ENCODE measurements around the gene EHMT1. TPM values are rescaled to one million over a fixed set of nuclear protein-coding genes. Genes with fewer than 3 reads are reported as not detected.

Gene EHMT1
- total RNA-seq, 2 donors from 2014 or later, result 56.2 to 59.6 TPM

DNA sequence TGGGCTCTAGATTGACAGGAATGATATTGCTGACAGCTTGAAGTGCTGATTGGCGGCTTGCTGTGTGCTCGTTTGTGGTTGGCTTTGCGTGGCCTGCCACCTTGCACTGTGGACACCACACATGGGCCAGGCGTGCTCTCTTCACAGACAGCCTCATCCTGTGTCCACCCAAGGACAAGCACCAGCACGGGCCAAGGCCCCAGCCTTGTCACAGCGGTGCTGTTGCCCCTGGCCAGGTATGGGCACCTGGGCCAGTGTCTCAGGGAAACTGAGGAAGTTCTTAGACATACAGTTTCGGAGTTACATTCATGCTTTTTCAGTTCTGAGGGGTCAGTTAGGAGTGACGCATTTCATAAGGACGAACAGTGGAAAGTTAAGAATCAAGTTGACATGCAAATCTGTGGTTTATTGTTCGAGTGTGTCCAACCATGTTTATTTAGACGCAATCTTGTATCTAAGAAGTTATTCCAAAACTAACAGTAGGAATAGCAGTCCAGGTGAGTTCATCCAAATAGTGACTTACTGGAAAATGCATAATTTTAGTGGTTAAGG lies 125.9 kb downstream of the EHMT1 start:
- intact Hi-C loops (cut with DNase I), result no loop called here
- DNase-seq (ENCODE audit: low spot score), result no peak

DNA sequence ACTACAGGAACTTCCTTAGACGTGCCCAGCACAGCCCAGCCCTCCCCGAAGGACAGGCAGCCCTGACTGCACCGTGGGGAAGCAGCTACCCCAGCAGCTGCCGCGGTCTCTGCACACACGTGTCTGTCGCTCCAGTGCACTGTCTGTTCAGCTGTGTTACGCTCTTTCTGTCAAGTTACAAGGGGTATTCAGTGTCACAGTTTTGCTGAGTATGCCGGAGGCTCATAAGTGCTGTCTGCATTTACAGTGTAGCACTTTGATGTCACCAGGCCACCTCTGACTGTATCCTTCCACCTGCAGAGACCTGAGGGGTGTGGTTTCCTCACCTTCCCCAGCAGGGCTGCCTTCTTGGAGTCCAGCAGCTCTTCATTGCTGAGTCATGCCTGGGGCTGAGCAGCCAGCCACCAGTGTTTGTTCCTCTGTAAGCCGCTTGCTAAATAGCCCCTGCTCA lies 126.8 kb downstream of the EHMT1 start:
- no peak for DNase-seq (ENCODE audit: low spot score)

DNA sequence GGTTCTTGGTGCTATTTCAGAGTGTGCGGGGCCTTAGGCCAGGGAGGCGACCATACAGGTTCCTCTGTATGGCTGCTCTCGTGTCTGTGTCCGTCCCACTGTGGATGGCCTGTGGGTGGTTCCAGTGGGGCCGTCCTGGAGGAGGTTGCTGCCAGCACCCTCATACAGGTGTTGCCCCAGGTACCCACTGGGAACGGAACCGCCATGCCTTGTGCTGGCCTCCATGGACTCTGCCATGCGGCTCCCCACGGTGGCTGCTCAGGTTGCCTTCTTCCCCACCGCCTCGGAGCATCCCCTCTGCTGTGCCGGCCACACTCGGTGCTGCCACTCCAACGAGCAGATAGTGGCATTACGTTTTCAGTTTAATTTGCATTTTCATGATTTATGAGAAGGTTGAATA lies 129.5 kb downstream of the EHMT1 start:
- intact Hi-C loops (cut with DNase I), result no loop called here

More for the DNA sequence above, 126.8 kb downstream of the EHMT1 start:
- intact Hi-C loops (cut with DNase I), result no loop called here

DNA sequence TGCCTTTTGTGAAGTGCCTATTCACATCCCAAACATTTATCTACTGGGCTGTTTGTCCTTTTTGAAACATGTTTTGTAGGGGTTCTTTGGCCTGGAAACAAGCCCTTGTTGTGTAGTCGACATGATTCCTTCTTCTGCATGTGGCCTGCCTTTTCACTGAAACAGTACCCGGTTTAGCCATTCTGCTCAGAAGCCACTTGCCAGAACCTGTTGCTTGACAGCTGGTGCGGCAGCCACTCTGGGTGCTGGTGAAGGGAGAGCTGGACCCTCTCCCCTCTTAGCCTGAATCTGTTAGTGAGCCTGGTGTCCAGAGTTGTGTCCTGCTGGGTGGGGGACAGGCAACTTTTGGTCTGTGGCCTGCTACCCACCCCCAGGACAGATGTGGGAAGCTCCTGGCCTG lies 129.9 kb downstream of the EHMT1 start:
- DNase-seq (ENCODE audit: low spot score), result no peak

More for the DNA sequence above, 129.5 kb downstream of the EHMT1 start:
- no peak for DNase-seq (ENCODE audit: low spot score)

DNA sequence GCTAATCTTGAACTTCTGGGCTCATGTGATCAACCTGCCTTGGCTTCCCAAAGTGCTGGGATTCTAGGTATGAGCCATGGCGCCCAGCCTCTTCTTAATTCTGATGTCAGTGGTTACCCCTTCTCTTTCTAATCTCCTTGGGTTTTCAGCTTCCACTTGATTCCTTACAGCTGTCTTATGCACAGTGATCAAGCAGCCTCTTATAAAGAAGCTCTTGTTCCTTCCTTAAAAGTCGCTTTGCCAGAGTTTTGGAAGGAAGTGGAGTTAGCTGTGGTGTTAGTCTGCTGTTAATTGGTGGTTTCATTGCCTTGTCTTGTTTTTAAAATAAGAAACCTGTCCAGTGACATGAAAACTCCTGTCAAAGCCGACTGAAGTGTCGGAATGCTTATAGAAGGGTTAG lies 130.7 kb downstream of the EHMT1 start:
- DNase-seq (ENCODE audit: low spot score), result no peak
- intact Hi-C loops (cut with DNase I), result no loop called here

More for the DNA sequence above, 129.9 kb downstream of the EHMT1 start:
- intact Hi-C loops (cut with DNase I), result no loop called here

DNA sequence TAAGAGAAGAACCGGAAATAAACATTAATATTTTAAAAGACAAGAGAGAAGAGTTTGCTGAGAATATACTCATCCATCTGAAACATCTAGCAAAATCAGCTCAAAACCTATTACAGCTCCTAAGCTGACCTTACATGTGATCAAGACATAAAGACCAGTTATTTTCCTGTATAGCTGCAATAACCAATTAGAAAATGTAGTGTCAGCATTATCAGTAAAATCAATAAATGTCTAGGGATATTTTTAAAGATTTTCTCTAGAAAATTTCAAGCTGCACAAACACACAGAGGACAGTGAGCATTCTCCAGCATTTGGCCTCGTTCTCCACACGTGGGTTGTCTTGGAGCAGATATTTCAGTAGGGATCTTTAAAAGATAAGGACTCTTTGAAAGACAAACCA lies 131.2 kb downstream of the EHMT1 start:
- intact Hi-C loops (cut with DNase I), result no loop called here

DNA sequence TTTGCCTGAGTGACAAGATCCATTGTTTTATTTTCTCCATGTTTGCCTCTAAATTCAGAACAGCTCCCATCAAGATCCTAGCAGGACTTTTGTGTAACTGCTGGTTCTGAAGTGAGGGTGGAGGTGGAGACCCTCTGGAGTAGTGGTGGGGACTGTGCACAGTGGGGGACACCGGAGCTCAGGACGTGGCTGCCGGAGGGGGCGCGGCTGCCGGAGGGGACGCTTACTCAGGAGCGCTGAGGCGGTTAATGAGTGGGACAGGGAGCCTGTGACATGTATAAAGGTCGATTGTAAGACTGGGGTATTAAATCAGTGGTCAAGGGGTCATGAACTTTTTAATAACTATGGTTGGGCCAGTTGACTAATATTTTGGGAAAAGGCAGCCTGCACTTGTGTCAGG lies 131.8 kb downstream of the EHMT1 start:
- no peak for DNase-seq (ENCODE audit: low spot score)
- intact Hi-C loops (cut with DNase I), result no loop called here

More for the DNA sequence above, 131.2 kb downstream of the EHMT1 start:
- no peak for DNase-seq (ENCODE audit: low spot score)

DNA sequence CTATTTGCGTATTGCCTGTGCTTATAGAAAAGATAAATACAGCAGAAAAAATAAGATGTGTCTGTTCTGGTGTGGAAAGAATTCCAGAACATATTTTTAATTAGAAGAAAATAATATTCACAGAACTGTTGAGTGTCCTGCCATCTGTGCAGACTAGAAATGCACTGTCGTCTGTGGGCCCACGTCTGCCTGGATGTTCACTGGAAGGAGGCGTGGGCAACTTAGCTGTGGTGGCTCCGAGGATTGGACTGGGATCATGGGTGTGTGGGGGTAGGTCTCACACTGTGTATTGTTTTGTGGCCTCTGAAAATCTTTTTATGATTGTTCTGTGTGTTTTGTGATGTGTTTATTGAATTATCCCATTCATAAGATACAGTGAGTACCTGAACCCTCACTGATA lies 132.8 kb downstream of the EHMT1 start:
- no peak for DNase-seq (ENCODE audit: low spot score)
- intact Hi-C loops (cut with DNase I), result no loop called here

DNA sequence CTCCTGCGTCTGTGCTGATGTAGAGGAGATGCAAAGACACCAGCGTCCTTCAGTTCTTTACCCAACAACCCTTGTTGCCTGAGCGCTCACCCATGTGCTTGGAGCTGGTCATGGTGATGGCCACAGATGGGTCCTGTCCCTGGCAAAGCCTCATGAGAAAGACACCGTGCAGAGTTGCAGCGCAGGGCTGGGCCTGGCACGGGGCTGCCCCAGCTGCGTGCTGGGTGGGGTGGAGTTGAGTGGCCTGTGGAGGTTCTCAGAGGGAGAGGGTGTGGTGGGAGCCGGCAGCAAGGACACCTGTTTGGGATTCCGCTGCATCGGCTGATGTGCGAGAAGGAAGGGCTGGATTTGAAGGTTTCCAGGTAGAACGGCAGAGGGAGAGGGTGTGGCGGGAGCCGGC lies 133.6 kb downstream of the EHMT1 start:
- no peak for DNase-seq (ENCODE audit: low spot score)
- intact Hi-C loops (cut with DNase I), result no loop called here

DNA sequence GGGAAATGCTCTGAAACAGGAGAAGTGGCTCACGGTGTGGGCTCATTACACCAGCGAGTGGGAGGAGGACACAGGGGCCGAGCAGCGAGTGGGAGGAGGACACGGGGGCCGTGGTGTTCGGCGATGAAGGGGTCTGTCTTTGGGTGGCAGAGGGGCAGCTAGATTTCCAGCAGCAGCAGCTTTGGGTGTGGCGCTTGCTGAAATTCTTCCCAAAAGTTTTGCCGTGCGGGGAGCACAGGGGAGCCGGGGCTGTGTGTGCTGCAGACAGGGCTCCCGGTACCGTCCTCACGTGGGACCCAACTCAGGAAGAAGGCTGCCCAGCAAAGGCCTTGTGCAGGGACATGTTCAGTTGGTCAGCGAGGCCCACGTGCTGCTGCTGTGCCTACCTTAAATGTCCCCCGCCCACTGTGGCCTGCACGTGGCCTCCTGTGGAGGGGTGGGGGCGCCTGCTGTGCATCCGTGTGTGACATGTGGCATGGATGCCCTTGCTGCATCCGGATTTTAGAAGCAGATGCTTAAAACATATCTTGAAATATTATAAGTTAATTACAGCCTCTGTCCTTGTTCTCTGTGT lies 134.5 kb downstream of the EHMT1 start:
- DNase-seq (ENCODE audit: low spot score), result no peak
- intact Hi-C loops (cut with DNase I), result no loop called here

DNA sequence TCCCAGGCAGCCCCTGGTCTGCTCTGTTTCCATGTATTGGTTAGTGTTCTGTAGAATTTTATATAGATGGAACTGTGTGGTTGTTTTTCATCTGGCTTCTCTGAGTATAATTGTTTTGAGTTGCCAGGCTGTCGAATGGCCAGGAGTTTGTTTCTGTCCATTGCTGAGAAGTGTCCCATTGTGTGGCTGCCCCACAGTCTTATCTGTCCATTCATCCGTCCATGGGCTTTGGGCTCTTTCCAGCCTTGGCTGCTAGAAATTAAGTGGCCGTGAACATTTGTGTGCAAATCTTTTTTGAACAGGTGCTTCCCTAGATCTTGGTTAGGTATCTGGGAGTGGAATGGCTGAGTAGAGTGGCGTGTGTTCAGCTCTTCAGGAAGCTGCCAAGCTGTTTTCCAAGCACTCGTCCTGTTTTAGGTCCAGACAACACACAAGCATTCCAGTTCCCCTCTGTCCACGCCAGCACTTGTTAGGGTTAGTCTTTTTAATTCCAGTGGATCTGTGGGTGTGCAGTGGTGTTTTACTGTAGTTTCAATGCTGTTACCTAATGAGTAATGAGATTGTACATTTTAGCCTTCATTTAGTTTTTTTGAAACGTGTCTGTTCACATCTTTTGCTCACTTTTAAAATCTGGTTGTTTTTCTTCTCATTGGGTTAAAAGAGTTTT lies 136.6 kb downstream of the EHMT1 start:
- intact Hi-C loops (cut with DNase I), result no loop called here
- DNase-seq (ENCODE audit: low spot score), result no peak

DNA sequence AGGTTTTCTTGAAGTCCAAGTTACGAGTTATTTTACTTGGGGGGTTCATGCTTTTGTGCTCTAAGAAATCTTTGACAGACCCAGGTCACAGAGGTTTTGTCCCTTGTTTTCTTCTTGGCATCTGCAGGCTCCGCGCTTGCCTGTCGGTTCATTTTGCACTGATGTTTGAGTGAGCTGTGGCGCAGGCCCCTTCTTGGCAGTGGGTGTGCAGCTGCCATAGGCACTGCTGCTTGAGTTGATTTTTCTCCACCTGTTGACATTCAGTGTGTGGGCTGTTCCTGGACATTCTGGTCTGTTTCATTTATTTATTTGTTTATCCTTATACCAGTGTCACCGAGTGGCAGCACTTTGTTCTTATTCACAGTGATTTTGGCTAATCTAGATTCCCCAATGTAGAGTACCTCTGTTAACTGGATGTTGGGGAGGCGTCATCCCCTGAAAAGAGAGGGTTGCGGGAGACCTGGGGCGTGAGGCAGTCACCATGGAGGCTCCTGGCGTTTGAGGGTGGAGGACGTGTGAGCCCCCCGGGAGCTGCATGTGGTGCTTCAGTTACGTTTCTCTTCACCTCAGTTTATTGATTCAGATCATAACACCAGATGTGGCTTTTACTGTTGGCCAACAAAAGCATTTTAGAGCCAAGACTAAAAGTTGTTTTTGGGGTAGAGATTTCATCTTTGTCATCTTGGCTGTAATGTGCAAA lies 137.4 kb downstream of the EHMT1 start:
- intact Hi-C loops (cut with DNase I), result loop anchor here in 1 of 2 donors (2.0 kb wide), 1 partner anchor 29 kb away; no protein-coding TSS in a partner anchor
- no peak for DNase-seq (ENCODE audit: low spot score)

DNA sequence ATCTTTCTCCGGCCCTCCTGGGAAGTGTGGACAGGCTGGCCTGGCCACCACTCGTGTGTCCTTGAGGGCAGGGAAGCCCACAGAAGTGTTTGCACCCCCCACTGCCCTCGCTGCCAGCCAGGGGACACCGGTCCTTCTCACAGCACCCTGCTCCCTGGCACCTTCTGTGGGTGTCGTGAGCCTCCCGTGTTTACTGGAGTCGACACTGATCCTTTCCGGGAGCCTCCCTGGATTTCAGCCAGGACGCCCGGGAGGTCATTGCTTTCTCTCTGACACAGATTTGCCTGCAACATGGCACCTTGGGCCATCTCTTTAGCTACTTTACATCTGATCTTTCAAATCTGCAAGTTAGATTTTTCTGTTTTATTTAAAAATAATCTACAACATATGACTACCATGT lies 138.3 kb downstream of the EHMT1 start:
- intact Hi-C loops (cut with DNase I), result loop anchor here in 1 of 2 donors (2.0 kb wide), 1 partner anchor 30 kb away; no protein-coding TSS in a partner anchor
- DNase-seq (ENCODE audit: low spot score), result no peak

DNA sequence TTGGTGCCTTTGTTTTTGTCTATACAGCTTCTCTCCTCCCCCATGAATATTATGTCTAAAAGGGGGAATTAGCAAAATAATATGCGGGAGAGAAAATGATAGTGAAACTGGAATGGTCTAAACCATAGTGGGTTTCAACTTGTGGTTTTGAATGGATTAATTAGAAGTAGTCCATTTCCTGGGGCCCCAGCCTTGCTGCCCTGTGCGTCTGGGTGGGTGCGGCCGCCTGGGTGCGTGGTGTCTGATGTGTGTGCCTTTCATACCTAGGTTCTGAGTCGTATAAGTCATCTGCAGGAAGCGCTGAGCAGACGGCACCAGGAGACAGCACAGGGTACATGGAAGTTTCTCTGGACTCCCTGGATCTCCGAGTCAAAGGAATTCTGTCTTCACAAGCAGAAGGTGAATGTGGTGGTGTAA lies 138.8 kb downstream of the EHMT1 start:
- intact Hi-C loops (cut with DNase I), result loop anchor here in 1 of 2 donors (2.0 kb wide), 1 partner anchor 31 kb away; no protein-coding TSS in a partner anchor
- no peak for DNase-seq (ENCODE audit: low spot score)

DNA sequence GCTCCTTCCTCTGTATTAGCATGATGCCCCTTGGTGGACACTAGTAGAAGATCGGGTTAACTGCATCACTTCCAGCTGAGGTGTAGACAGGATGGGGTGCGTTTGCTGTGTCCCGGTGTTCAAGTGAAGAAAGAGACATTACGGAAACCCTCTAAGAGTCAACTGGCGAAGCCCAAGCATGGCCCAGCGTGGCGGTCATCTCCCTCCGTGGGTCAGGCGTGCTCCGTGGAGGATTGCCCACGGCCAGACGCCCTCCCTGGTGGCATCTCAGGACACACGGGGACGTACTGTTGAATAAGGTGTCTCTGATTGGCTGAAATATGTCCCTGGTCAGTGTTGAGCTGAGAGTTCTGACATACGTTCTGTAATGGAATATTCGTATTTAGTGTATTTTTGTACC lies 139.3 kb downstream of the EHMT1 start:
- no peak for DNase-seq (ENCODE audit: low spot score)
- intact Hi-C loops (cut with DNase I), result no loop called here

DNA sequence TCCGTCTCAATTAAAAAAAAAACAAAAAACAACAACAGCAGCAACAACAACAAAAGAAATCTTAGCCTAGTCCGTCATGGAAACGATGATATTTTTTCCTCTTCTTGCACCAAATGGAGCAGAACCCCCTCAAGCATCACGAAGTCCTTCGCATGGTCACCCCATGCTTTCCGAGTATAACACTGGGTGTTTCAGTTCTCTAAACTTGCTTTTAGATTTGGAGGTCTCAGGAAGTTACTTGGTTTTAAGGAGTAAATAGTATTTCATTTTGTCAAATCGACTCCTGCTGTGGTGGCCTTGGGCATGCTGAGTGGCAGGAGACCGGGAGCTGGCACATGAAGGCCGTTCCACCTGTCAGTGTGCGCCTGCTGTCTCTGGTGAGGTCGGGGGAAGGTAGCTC lies 140.3 kb downstream of the EHMT1 start:
- no peak for DNase-seq (ENCODE audit: low spot score)
- intact Hi-C loops (cut with DNase I), result no loop called here

DNA sequence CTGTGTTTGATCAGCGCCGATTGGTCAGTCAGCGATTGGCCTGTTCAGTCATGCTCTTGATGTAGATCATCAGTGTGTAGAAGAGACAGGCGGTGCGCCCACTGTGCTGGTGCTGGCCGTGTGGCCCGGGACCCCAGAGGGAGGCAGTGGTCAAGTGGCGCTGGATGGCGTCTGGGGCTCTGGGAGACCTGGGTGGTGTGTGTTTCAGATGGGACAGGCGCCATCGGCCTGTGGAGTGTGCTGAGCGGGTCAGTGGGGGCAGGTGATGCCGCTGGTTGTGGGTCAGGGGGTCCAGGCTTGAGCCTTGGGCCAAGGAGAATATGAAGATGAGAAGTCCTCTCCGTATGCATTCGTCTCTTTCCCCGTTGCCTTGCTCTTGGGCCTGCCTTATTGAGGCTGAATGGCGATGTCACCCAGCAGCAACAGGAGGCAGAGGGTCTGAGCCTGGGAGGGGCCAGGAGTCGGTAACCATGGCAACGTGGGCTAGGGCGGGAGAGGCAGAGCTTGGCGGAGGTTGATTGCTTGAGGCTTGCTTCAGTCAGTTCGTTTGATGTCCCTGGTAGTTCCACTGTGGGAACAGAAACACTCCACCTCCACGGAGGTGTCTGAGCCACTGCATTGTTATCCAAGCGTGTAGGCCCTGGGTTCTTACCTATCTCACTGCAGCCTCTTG lies 141.0 kb downstream of the EHMT1 start:
- intact Hi-C loops (cut with DNase I), result no loop called here
- no peak for DNase-seq (ENCODE audit: low spot score)

DNA sequence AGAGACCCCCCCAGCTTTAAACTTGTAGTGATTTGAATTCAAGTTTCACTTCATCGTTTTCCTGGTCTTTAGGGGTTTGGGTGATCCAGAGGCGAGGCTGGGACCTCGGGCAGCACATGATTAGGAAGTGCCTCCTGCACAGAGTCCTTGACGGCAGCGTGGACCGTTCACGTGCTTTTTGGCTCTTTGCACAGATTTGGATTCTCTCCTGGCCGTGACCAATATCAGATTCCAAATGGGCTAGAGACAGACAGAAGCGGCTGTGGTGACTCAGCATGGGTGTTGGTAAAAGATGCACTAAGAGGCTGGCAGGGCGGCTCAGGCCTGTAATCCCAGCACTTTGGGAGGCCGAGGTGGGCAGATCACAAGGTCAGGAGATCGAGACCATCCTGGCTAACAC lies 141.6 kb downstream of the EHMT1 start:
- intact Hi-C loops (cut with DNase I), result no loop called here
- DNase-seq (ENCODE audit: low spot score), result no peak

DNA sequence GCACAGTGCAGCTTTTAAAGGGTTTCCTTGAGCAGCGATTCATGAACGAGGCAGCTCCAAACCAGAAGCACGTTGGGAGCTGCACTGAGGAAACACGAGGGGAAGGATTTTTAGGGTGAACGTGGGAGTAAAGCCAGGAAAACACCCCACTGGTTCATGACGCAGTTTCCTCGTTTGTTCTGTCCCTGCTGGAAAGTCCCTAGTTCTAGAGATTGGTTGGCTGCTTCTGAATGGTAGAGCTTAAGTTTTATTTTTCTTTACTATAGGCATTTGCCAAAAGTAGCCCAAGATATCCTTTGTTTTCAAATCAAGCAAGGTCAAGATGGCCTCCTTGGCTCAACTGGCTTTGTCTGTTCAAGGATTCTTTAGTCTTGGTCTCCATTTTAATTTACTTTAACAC lies 142.2 kb downstream of the EHMT1 start:
- no peak for DNase-seq (ENCODE audit: low spot score)
- intact Hi-C loops (cut with DNase I), result no loop called here

DNA sequence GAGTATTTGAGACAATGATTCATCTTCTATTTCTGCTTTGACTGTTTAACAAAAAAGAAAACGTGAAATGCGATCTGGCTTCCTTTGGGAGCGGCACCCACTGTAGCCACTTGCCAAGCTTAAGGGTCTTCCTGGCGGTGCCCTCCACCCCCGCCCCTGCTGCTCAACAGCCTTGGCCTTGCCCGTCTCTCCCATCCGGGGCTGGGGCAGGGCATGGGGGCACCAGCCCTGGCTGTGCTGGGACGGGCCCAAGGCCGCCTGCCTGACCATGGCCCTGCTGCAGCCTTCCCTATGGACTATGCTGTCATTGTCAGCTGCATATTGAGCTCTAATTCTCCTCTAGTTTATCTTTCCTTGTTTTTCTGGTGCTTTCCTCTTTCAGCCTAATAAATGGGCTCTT lies 143.0 kb downstream of the EHMT1 start:
- intact Hi-C loops (cut with DNase I), result no loop called here
- no peak for DNase-seq (ENCODE audit: low spot score)
